HG03432 (cell line): ENCODE results near the gene MARVELD2.

ENCODE experiments used
- ATAC-seq: cut with Tn5 transposase; IDR thresholded peaks from one replicate; pipeline ENCODE4 v1.9.1; 2021; ENCODE audit warnings: mild to moderate bottlenecking, moderate library complexity; ENCODE audit not compliant: unreplicated experiment

The MARVELD2 gene

GRCh38 chr5:69492391-69492922, 77.5 kb downstream of the MARVELD2 start, which contains the start of gene OCLN:
Gene OCLN, plus strand, starts transcription at chr5:69492790. Its CDS starts 11,455 bp downstream, at chr5:69504245.
- peak; percentile 65 for ATAC-seq

DNA sequence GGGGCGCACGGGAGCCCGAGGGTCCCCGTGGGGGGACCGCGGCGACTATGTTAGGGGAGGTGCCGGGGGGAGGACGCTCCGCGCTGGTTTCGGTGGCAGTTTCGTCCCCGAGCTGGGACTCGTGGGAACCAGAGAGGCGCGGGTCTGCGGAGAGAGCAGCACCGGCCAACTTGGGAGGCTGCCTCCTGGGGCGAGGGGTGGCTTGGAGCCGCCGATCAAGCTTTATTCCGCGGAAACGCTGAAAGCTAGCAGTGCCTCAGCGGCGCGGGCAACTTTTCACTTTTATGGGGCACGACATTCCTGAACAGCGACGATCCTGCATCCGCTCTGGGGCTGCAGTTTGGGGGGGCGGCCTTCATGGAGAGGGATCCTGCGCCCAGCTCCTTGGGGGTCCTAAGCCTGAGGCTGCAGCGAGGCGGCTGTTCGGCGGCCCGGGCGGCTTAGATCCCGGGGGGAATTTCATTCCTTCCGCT, 78.0 kb downstream of the MARVELD2 start:
- peak; percentile 52 for ATAC-seq

DNA sequence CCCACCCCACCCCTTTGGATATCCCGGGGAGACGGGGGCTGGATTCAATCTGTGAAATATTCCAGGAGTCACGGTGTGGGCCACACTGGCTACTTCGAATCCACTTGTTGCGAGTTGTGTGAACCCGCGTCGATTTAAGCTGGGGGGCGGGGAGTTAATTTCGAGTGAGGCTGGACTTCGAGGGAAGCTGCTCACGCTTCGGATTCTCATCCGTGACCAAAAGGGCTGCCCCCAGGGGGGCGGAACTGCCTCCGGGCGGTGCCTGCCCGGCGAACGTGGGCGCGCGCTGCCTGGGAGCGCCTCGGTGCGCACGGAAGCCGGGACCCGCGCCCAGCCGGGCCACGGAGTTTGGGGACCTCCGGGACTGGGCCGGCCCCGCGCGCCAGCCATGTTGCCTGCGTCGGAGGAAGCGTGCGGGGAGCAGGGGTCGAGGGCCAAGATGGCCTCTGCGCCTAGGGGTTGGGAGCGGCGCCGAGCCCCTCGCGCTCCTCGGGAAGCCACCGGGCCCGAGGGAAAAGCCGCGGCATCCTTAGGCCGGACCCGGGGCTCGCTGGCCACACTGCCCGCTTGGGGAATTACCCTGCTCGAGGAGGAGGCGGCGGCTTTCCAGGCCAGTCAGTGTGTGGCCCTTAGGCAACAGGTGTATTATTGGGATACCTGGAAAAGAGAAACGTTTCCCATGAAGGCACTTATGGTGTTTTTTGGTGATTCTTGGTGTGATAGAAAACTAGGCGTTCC, 78.6 kb downstream of the MARVELD2 start:
- ATAC-seq, result peak; percentile 35
